GM20000 (cell line): ENCODE data around the gene RAB22A.

Experiments used
- DNase-seq: peaks from one replicate; pipeline ENCODE4 v3.0.0; 2012; ENCODE audit warnings: low spot score
- CTCF ChIP-seq: IDR thresholded peaks from 2 replicates; pipeline ENCODE4 v1.5.1; 2012; ENCODE audit warnings: mild to moderate bottlenecking, control low read depth; ENCODE audit errors: extremely low read depth, missing control alignments

RAB22A gene

GRCh38 chr20:58287638-58288037 lies 21.9 kb upstream of the RAB22A start:
- DNase-seq = no peak
- TF ChIP-seq CTCF = no peak

GRCh38 chr20:58289143-58289542 lies 20.4 kb upstream of the RAB22A start:
- no peak for DNase-seq
- no peak for TF ChIP-seq CTCF

- TF ChIP-seq CTCF = no peak
- no peak for DNase-seq
These were observed 16.1 kb upstream of the RAB22A start for GRCh38 chr20:58293453-58293852.

- DNase-seq = no peak
These were observed 14.7 kb upstream of the RAB22A start for GRCh38 chr20:58294497-58295455.

GRCh38 chr20:58296051-58296837 lies 13.3 kb upstream of the RAB22A start:
- no peak for DNase-seq
- TF ChIP-seq CTCF = no peak

More at GRCh38 chr20:58294497-58295455, 14.7 kb upstream of the RAB22A start:
- no peak for TF ChIP-seq CTCF

GRCh38 chr20:58297394-58297793 lies 12.1 kb upstream of the RAB22A start:
- no peak for TF ChIP-seq CTCF
- no peak for DNase-seq

- no peak for DNase-seq
- TF ChIP-seq CTCF = no peak
These were observed 9.2 kb upstream of the RAB22A start for GRCh38 chr20:58300321-58300720.
